CD4-positive, alpha-beta T cell treated with Interleukin-17A for 1 hour (primary cell): ENCODE measurements around the gene LYZ.

ENCODE experiments used
- DNase-seq: peaks from one replicate; pipeline ENCODE4 v3.0.0-alpha.2; 2020

Gene LYZ

GRCh38 chr12:69339999-69340398, 8.2 kb upstream of the LYZ start:
- DNase-seq = no peak

GRCh38 chr12:69341328-69341727, 6.9 kb upstream of the LYZ start:
- no peak for DNase-seq

GRCh38 chr12:69342421-69342820, 5.8 kb upstream of the LYZ start:
- no peak for DNase-seq

- DNase-seq = no peak
Measured at GRCh38 chr12:69343357-69343756, 4.8 kb upstream of the LYZ start.

DNA sequence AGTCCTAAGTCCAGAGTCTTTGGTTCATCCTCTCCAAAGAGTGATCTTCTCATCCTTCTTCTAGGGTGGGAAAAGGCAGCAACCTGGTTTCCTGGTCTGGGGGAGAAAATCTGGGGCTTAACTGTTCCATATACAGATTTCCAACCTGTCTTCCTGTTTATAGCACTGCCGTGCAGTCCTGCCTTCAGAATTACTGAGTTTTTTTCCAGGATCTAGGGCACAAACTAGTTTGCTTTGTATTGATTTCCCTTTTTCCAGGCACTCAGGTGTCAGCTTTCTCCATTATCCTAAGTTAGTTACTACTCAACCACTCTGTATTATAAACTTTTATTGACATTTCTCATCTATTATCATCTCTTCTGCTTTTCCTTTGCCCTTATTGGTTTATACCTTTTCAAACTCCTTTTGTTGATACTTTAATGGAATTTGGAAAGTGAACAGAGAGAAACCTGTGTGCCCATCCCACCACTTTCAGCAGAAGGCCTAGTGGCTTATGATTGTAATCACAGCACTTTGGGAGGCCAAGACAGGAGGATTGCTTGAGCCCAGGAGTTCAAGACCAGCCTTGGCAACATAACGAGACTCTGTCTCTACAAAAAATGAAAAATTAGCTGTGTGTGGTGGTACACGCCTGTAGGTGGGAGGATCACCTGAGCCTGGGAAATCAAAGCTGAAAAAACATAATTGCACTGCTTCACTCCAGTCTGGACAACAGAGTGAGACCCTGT, 4.1 kb upstream of the LYZ start:
- no peak for DNase-seq

DNA sequence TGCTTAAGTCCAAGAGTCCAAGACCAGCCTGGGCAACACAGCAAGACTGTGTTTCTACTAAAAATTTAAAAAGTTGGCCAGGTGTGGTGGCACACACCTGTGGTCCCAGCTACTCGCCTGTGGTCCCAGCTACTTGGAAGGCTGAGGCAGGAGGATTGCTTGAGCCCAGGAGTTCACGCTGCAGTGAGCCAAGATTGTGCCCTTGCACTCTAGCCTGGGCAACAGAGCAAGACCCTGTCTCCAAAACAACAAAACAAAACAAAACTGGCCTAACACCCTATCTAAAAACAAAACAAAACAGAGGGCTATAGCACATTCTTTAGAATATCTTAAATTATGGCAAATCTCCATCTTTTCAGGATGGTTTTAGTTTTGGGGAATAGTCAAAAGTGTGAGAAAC, 3.1 kb upstream of the LYZ start:
- no peak for DNase-seq

- no peak for DNase-seq
Measured at GRCh38 chr12:69345742-69346141, 2.4 kb upstream of the LYZ start.

DNA sequence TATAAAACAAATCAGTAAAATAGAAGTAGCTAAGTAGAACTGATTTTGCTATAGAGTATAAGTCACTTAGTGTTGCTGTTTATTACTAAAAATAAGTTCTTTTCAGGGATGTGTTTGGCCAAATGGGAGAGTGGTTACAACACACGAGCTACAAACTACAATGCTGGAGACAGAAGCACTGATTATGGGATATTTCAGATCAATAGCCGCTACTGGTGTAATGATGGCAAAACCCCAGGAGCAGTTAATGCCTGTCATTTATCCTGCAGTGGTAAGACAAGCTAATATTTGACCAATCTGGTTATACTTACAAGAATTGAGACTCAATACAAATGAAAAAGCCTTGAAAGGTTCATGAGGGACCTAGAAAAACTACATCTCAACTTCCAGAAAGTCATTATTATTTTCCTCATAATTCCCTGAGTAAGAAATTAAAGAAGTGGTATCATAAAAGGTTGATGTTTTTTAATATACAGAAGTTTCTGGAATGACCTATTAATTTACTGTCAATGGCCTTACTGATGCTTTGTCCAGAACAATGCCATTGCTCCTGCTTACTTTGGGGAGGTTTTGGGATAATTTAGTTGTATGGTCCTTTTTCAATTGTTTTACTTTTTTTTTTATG, 1.9 kb downstream of the LYZ start:
- no peak for DNase-seq

GRCh38 chr12:69350777-69351176, 2.6 kb downstream of the LYZ start:
- no peak for DNase-seq

DNA sequence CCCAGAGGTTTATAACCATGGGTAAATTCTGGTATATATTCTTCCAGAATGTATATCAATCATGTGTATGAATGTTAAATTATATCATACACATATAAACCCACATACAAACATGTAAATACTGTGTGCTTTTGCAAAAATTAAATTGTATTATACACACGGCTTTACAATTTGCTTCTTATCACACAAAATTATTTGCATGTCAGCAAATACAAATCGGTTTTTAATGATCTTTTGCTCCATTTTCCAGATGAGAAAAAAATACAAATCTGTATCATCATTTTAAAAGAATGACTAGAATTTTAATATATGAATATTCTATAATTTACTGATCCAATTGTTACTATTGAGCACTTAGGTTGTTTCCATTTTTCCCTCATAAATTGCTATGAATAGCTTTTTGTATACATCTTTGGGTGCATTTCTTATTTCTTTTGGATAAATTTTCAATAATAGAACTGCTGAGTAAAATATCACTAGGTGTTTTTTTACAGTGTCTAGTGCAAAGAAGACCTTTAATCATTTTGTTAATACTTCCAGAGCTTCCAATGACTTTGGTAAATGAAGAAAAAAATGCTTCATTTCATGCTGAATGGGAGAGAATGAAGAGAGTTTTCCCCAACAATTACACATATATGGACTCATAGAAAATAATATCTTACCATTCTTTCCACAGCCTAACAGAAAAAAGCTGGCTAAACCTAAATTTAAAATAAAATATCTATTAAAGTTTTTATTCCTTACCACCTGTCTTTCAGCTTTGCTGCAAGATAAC, 3.5 kb downstream of the LYZ start:
- no peak for DNase-seq

- DNase-seq = no peak
Measured at GRCh38 chr12:69352904-69353303, 4.7 kb downstream of the LYZ start.

GRCh38 chr12:69354172-69354555, 6.0 kb downstream of the LYZ start:
- no peak for DNase-seq

DNA sequence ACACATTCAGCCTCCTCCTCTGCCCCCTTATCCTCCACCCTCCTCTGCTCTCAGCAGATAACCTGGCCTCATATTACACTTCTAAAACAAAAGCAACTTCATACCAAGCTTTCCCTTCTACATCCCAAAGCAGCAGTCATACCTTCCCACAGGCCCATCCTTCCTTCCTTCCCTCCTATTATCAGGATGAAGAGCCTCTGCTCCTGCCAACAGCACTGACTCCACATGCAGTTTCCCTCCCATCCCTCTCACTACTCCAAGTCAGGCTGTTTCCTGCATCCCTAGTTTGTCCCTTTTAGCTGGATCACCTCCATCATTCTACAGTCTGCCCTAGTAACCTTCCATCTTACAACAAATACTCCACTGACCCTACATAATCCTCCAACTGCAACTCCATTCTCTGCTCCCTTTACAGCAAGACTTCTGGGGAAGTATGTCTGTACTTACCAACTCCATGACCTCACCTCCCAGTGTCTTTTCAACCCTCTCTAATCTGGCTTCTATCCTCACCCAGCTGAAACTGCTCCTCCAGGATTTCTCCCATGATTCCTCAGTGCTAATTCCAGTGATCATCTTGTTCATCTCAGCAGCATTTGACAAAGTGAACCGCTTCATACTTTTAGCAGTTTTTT, 6.5 kb downstream of the LYZ start:
- DNase-seq = no peak

- DNase-seq = no peak
Measured at GRCh38 chr12:69355363-69356028, 7.3 kb downstream of the LYZ start.

DNA sequence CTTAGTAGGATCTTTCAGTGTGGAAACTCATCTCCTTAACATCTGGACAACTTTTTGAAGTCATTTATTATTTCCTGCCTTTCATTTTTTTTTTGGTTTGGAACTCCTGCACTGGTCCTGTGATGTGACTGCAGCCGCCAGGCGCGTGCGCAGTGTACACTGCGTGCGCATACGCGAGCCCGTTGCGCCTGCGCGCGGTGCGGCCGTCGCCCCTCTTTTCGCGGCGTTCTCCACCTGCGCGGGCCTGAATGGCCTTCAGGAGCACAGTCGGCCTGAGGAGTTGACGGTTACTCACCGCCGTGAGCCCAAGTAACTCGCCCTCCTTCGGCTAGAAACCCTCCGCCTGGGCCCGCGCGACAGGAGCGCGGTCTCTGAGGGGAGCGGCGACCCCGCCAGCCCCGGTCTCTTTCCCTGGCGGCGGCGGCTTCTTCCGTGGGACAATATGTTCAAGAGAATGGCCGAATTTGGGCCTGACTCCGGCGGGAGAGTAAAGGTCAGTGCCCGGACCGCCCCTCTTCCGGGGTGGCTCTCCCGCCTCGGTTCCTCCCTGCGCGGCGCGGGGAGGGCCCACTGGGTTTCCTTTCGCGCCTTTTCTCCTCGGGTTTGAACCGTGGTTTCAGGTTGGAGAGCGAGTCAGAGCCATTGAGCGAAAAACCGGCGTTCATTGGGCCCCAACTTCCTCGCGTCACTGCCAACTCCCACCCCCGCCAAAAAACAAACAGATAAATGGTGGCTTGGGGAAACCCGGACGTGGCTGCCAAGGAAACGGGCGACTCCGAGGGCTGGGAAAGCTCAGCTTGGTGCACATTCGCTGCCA, 11.6 kb downstream of the LYZ start, which contains the start of gene YEATS4:
YEATS4 (plus strand) TSS at position 213 of the 817 bp plus-strand sequence; CDS start at position 443, 230 bp downstream.
- DNase-seq = peak; percentile 94

- no peak for DNase-seq
Measured at GRCh38 chr12:69360348-69360672, 12.1 kb downstream of the LYZ start.

GRCh38 chr12:69366796-69367195, 18.6 kb downstream of the LYZ start:
- DNase-seq = no peak

DNA sequence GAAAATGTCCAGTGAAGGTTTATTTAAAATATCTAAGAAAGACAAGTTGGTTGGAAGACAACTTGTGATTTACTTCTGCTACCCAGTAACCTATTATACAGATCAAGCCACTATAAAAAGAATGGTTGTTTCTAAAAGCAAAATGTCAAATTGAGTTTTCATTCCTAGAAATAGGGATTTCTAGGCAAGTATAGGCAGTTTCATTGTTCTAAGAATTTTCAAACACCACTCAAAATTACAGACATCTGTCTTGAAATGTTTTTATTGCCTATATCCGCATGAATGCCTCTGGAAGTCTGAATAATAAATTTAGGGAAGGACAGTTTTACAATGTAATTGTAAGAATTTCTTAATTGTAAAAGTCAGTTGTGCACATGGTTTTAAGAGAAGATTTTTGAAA, 20.0 kb downstream of the LYZ start:
- no peak for DNase-seq

DNA sequence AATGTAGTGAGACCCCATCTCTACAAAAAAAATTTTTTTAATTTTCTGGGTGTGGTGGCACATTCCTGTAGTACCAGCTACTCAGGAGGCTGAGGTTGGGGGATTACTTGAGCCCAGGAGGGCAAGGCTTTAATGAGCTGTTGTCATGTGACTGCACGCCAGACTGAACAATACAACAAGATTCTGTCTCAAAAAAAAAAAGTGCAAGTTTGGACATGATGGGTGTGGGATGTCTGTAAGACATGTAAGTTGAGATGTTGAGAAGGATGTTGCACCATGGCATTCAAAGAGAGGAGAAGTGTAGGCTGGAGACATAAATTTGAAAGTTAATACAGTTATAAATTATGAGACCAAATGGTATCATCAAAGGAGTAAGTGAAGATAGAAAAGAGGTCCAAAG, 34.9 kb downstream of the LYZ start:
- DNase-seq = no peak

DNA sequence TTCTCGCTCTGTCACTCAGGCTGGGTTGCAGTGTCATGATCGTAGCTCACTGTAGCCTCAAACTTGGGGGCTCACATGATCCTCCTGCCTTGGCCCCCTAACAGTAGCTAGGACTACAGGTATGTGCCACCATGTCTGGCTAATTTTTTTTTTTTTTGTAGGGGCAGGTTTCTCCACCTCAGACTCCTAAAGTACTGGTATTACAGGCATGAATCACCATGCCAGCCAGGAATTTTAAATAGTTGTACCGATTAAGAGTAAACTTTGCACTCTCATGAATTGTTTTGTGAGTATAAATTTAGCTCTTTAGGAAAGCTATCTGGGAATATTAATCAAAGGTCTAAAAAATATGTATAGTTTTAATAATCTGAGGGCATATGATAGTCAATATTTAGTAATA, 36.9 kb downstream of the LYZ start:
- DNase-seq = no peak

DNA sequence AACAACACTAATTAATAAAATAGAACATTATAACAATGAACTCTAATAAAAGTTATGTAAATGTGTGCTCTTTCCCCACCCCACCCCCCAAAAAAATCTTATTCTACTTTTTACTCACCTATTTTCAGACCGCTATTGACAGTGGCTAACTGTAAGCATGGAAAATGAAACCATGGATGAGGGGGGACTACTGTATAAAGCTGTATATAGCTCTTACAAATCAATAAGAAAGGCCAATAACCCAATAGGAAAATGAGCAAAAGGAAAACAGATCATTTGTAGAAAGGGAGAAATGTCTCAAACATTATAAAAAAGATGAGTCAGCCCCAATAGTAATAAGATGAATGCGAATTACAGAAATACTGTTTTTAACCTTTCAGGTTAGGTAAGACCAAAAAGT, 38.7 kb downstream of the LYZ start:
- no peak for DNase-seq

GRCh38 chr12:69388371-69388770, 40.2 kb downstream of the LYZ start:
- DNase-seq = peak; percentile 28
